PFSK-1 (cell line): ENCODE results near the gene ARHGEF39.

Experiments
- FOXP2 ChIP-seq: optimal IDR thresholded peaks from 2 replicates; pipeline ENCODE3; 2011; ENCODE audit warnings: borderline replicate concordance, control low read depth, inconsistent platforms; ENCODE audit not compliant: insufficient read depth; ENCODE audit errors: extremely low read length, extremely low read depth
- POLR2AphosphoS5 ChIP-seq: IDR thresholded peaks from 2 replicates; pipeline ENCODE4 v1.6.1; 2012; ENCODE audit warnings: low read depth, mild to moderate bottlenecking, control low read depth, low read length, moderate library complexity
- SIN3A ChIP-seq: IDR thresholded peaks from 2 replicates; pipeline ENCODE4 v1.6.1; 2012; ENCODE audit warnings: mild to moderate bottlenecking, low read length, moderate library complexity, borderline replicate concordance; ENCODE audit not compliant: insufficient read depth
- TAF1 ChIP-seq: IDR thresholded peaks from 2 replicates; pipeline ENCODE4 v1.6.1; 2012; ENCODE audit warnings: low read length, control low read depth, borderline replicate concordance; ENCODE audit not compliant: insufficient read depth
- TF ChIP-seq, protein P1 (sequence below), 2 experiments: IDR thresholded peaks; 2 replicates each; pipeline versions ENCODE4 v1.6.1 to v1.8.0; 2011 to 2012; ENCODE audit warnings: low read depth in 2 of 2, low read length in 2 of 2, control low read depth in 1 of 2, inconsistent platforms in 1 of 2, mild to moderate bottlenecking in 1 of 2, moderate library complexity in 1 of 2; ENCODE audit not compliant: insufficient read depth in 1 of 2

The ARHGEF39 gene

DNA sequence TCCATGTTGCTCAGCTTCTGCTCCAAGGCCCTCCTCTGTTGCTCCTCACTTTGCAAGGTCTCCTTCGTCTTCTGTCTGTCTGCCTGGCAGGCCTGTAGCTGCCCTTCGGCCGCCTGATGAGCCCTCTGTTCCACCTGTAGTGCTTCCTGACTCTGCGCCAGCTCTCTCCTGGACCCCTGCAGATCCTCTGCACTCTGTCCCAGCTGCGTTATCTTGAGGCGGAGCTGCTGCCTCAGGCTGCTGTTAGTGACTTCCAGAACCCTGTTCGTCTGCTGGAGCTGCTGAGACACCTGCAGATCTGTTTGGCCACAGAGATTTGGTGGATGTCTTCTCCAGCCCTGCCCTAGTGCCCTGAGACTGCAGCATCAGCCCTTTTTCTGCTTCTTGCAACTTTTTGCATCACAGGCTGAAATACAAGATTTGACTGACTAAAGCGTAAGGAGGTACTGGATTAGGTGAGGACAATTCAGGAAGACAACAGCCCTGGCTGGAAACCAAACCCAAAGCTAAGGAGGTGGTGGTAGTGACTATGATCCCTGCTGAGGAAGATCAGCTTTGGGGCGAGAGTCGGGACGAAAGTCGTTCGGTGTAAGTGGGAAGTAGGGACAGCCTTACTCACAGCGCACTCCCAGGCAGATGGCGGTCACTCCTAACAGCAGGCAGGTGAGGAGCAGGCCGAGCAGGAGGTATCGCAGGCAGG lies 48.9 kb downstream of the ARHGEF39 start:
- TF ChIP-seq, protein P1, sequence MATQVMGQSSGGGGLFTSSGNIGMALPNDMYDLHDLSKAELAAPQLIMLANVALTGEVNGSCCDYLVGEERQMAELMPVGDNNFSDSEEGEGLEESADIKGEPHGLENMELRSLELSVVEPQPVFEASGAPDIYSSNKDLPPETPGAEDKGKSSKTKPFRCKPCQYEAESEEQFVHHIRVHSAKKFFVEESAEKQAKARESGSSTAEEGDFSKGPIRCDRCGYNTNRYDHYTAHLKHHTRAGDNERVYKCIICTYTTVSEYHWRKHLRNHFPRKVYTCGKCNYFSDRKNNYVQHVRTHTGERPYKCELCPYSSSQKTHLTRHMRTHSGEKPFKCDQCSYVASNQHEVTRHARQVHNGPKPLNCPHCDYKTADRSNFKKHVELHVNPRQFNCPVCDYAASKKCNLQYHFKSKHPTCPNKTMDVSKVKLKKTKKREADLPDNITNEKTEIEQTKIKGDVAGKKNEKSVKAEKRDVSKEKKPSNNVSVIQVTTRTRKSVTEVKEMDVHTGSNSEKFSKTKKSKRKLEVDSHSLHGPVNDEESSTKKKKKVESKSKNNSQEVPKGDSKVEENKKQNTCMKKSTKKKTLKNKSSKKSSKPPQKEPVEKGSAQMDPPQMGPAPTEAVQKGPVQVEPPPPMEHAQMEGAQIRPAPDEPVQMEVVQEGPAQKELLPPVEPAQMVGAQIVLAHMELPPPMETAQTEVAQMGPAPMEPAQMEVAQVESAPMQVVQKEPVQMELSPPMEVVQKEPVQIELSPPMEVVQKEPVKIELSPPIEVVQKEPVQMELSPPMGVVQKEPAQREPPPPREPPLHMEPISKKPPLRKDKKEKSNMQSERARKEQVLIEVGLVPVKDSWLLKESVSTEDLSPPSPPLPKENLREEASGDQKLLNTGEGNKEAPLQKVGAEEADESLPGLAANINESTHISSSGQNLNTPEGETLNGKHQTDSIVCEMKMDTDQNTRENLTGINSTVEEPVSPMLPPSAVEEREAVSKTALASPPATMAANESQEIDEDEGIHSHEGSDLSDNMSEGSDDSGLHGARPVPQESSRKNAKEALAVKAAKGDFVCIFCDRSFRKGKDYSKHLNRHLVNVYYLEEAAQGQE (IDR thresholded peaks at IDR 0.05; ENCODE audit: insufficient read depth in 1 of 2, low read depth in 2 of 2, low read length in 2 of 2) = no peak
- no peak for TF ChIP-seq POLR2AphosphoS5
- TF ChIP-seq TAF1 = no peak
- no peak for TF ChIP-seq FOXP2
- TF ChIP-seq SIN3A = no peak

DNA sequence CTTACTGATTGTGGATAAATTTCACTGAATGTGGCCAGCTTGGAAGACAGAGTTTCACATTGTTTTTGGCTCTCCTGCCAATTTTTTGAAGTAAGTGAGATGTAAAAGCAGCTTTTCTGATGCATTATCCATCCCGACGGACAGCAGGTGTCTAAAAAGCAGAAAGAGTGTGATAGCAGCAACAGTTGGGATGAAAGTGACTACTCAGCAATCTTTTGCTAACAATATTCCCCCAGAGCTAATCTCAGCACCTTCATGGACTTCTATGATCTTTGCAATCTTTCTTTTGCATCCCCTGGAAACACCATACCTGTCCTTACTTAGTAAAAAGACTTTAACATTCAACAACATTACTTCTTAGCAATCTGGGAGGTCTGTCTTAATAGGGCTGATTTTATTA lies 52.2 kb downstream of the ARHGEF39 start:
- TF ChIP-seq, protein P1 (IDR thresholded peaks at IDR 0.05; ENCODE audit: insufficient read depth in 1 of 2, low read depth in 2 of 2, low read length in 2 of 2) = no peak

DNA sequence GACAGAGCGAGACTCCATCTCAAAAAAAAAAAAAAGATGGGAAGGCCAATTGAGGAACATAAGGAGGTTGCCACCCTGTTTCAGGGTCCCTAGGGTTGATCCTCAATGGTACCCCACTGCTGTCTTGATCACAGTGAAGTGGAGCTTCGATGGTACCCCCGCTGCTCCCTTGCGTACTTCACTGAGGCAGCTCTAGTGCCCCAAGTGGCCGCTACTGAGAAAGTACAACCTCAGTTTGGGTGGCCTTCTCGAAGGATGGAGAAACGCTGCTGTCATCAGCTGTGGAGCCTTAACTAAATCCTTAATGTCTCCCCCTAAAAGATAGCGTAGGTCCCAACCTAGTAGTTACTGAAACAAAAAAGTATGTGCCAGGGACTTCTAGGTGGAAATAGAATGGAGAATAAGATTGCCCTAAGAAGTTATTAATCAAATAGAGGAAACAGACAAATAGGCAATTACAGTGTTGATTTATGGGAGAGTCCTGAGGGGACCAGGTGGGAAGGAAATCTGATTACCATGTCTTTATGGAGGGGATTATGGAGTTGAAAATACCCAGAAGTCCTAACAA lies 53.7 kb downstream of the ARHGEF39 start:
- TF ChIP-seq SIN3A (no peak), TAF1 (no peak), POLR2AphosphoS5 (no peak), FOXP2 (no peak)
- TF ChIP-seq, protein P1 (IDR thresholded peaks at IDR 0.05; ENCODE audit: insufficient read depth in 1 of 2, low read depth in 2 of 2, low read length in 2 of 2) = no peak

DNA sequence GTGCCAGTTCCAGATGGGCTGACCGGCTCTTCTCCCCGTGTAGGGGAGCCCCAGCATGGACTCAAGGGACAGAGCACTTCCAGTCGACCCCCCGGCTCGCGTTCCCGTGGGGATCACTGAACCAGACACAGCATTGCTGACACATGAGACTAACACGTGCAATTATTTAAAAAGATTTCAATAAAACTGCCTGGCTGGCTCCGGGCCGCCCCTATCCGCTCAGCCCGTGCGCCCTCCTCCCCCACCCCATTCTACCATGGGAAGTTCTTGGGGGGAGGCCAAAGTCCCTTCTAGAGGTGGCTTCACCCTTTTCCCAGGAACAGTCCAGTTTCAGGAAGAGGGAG lies 55.2 kb downstream of the ARHGEF39 start:
- no peak for TF ChIP-seq SIN3A
